Fibroblast of skin of back (primary cell): ENCODE data around the gene MAP3K14.
A peak's percentile ranks its signal among the peaks of the same experiment; 100 is the strongest.
"Not testable (repeated sequence)": the region's sequence is repeated elsewhere in the genome, so short reads cannot be mapped to it uniquely, and the experiment has no call there.

Experiments used
- DNase-seq: peaks from one replicate; pipeline ENCODE4 v3.0.0-alpha.2; 2013

MAP3K14 gene

DNA sequence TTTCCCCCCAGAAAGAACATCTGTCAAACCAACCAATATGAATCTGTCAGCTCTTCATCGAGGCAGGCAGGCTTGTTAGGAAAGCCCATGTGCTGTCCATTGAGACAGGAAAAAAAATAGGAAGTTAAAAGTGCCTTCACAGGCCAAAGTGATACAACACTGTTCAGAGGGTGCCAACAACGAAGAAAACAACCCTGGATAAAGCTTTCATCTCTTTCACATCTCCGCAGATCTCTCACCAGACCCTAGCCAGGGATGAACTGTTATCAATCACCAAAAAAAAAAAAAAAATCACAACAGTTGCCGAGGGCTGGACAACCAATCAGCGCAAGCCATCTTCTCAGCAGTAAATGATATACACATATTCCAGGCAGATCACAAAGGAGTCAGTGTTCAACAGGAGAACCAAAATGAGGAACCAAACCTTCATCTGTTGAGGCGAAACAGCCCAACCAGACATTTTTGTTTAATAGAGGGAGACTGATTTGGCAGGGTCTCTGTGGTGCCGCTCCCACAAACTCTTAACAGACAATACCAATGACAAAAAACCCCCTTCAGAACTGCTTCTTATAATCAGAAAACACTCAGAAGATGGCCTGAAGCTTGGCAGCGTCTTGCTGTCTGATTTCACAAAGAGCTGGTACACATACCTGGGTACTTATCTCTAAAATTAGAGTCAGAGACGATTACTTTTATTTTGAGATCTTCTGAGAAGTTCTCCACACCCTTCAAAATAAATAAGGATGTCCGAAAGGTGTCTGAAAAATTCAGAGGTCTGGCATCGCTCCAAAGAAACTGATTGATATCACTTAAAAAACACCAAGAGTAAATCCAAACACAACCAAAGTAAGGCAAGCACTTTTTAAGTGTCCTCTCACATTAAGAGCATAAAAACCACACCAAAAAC is 1.8 kb downstream of the MAP3K14 start:
- DNase-seq, result no peak

DNA sequence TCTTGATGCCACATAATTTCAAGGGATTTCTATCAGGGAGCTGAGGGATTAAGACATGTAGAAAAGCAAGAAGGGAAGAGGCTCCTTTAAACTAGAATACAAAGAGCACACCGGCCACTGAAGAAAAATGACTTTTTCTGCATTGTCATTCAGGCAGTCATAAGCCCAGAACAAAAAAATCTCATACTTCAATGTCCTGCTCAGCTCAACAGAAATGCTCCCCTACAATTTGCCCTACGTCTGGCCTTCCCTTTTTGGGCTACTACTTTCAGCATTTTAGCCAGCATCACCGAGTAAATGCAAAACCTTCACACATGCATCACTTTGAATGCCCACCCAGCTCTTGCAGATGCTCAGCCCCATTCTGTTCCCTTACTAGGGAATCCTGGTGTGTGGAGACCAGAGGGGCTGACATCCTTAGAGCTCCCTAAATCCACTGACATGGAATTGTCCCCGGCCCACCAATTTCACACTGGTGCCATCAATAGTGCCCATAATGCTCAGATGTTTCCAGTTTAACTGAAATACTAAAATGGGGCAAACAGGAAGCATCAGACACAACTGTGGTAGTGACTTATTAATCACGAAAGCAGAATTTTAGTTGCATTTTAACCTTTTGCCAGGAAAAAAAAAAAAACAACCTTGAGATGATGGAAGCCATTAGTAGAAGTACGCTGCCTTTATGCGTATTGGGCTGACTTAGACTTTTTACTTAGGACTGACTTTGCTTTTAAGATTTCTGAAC is 2.7 kb downstream of the MAP3K14 start:
- no peak for DNase-seq

- no peak for DNase-seq
Measured at GRCh38 chr17:45313421-45313771, 3.4 kb downstream of the MAP3K14 start.

DNA sequence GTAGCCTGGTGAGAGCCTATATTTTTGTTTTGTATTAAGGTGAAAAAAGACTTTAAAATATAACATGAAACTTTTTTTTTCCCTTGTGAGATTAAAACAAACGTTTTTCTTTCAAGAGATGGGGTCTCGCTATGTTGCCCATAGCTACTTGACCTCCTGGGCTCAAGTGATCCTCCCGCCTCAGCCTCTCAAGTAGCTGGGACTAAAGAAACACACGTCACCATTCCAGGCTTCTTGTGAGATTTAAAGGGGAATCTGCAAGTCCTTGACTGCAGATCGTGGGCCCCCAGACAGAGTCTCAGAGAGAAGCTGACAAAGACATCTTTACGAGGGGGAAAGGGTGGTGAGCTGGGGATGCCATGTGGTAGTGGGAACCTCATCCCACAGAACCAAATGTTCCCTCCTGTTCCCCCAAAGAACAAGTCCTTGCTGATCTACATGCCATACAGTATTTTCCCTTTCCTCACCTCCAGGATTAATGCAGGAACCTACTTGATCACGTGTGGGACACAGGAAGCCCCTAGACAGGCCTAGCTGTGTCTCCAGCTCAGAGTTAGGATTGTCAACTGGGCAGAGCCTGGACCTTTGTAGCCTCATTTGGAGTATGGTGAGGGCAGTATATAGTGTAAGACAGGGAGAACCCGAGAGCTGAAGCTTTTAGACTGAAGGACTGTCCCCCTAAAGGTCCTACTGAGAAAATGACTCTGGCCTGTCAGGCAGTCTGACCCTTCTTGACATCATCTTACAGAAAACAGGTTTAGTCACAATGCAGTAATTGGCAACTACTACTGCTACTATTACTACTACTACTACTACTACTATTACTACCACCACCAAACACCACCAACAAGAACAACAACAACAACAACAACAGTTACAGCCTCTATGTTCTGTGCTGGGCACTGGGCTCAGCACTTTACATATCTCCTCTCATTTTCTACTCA is 4.1 kb downstream of the MAP3K14 start:
- no peak for DNase-seq

DNA sequence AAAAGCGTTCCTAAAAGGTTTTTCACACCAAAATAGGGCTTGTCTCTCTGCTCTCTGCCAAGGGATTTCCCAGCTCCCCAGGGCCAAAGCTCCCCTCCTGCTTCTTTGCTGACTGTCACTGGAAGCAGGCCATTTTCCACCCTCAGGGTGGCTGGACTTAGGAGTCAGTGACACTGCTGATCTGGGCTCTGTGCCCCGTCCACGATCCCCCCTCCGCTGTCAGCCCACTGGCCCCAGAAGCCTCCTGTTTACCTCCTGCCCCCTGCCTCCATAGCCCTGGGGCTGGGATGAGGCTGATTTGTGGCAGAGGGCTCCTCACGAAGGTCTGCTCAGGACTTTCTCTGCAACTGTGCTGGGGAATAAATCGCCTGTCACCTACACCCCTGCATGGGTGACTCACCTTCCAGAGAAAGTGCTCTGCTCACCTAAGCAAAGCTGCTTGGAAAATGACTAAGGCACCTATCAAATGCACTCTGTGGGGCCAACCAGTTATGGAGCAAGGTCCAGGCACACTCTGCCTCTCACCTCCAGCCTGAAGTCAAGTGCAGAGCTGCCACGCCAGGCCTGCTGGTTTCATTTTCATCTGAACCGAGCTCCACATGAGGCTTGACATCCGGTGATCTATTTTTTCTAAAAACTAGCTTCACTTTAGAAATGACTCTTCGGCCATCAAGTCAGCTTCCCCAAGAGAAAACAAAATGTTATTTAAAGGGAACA is 4.9 kb downstream of the MAP3K14 start:
- no peak for DNase-seq

GRCh38 chr17:45311401-45311759 is 5.4 kb downstream of the MAP3K14 start:
- no peak for DNase-seq

- DNase-seq, result no peak
Measured at GRCh38 chr17:45310380-45311324, 6.2 kb downstream of the MAP3K14 start.

- DNase-seq, result no peak
Measured at GRCh38 chr17:45309400-45309799, 7.4 kb downstream of the MAP3K14 start.

- DNase-seq, result no peak
Measured at GRCh38 chr17:45308840-45309239, 8.0 kb downstream of the MAP3K14 start.

GRCh38 chr17:45308016-45308365 is 8.8 kb downstream of the MAP3K14 start:
- DNase-seq, result no peak

GRCh38 chr17:45307290-45308015 is 9.4 kb downstream of the MAP3K14 start:
- peak; percentile 75 for DNase-seq

DNA sequence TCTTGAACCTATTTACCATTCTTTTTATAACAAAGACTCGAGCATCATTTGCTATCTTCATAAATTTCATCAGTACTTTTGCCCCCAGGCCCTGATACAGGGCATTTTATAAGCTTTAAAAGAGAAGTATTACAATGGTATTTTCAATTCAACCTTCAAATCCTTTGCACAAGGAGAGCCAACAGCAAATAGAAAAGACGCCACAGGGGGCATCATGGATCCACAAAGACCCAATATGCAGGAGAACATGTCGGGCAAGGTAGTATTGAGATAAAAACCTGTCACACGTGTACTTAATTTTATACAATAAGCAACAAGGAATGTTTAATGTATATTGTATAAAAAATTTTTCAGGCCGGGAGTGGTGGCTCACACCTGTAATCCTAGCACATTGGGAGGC is 10.2 kb downstream of the MAP3K14 start:
- no peak for DNase-seq

DNA sequence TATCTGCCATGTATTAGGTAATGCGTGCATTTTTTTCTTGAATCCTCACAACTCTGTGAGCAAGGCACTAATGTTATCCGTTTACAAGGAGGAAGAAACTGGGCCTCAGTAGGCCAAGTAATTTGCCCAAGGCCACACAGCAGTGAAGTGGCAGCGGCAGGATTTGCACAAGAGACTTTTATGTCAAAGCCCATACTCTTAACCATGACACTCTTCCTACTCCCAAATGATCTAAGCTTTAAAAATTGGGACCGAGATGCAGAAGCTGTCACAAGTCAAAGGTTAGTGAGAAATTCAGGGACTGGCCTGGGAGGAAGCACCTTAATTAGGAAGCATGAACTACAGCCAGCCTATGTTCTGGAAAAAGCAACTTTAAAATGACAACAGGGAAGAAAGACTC is 10.7 kb downstream of the MAP3K14 start:
- DNase-seq, result no peak

- peak; percentile 60 for DNase-seq
Measured at GRCh38 chr17:45305530-45306087, 11.2 kb downstream of the MAP3K14 start.

GRCh38 chr17:45302649-45303173 is 14.1 kb downstream of the MAP3K14 start:
- peak; percentile 76 for DNase-seq

DNA sequence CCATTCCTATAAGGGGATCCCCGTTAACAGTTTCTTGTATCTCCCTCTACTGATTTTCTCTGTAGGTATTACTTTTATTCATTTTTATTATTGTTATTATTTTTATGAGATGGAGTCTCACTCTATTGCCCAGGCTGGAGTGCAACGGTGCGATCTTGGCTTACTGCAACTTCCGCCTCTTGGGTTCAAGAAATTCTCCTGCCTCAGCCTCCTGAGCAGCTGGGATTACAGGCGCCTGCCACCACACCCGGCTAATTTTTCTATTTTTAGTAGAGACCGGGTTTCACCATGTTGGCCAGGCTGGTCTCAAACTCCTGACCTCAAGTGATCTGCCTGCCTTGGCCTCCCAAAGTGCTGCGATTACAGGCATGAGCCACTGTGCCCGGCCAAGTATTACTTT is 14.6 kb downstream of the MAP3K14 start:
- not testable (repeated sequence) for DNase-seq

DNA sequence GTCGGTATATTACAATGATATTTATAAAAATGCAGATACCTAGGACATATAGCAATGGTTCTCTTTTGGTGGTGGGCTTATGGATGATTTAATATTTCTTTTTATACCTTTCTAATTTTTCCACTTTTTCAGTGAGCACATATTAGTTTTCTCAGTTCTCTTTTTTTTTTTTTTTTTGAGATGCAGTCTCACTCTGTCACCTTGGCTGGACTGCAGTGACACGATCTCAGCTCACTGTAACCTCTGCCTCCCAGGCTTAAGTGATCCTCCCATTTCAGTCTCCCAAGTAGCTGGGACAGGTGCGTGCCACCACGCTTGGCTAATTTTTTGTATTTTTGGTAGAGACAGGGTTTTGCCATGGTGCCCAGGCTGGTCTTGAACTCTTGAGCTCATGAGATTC is 15.1 kb downstream of the MAP3K14 start:
- DNase-seq, result no peak

DNA sequence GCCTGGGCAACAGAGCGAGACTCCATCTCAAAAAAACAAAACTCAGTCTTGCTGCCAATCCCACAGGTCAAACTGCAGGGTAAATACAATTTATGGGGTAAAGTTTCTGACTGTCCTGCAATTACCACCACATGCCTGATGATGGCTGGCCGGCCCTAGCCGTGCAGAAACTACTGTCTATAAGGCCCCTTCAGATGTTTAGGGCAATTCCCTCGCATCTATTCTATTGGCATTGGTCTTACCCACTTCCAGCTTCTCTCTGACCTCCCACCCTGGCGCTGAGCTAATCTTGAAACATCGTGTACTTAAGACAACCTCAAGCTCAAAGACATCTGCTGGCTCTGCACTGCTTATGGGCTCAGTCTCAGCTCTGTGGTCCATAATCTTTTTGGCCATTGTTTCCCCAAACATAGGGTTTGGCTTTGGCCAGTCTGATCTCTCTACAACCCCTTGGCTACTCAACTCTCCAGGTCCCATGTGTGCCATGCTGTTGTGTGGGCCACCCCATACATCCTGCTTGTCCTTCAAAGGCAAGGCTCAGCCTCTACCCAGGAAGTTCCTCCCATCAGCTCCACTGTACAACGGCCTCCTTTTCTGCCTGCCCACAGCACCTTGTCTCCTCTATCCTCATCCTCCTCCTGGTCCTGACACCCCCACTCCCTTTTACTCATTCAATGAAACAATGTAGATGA is 16.6 kb downstream of the MAP3K14 start:
- no peak for DNase-seq

DNA sequence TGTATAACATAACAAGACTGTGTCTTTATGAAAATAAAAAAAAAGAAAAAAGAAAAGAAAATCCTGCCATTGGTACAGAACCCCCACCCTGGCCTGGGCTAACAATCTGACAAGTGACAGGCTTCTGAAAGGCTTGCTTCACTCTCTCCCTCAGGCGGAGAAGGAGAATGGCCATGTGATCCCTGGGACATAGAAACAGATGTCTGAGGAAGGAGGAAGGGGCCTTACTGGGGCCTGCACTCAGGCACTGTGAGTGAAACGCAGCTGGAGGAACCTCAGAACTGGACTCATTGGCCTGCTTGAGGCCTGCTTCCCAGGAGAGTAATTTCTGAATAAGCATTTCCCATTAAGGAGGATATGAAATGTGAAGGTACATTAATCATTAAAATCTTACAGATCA is 17.5 kb downstream of the MAP3K14 start:
- DNase-seq, result no peak
